IMR-90 (cell line): ENCODE results near the gene EEF1AKMT1. TPM values are rescaled to one million over a fixed set of nuclear protein-coding genes. Genes with fewer than 3 reads are reported as not detected.

Source experiments
- ATAC-seq: fragments of 200-7000 bp; cut with Tn5 transposase; 2 replicates; pipeline ENCODE4 v1.9.1; 2020; ENCODE audit warnings: low read depth, mild to moderate bottlenecking, moderate library complexity
- BruUV-seq: library from RNA; stranded (reverse); fragments of 400-500 nt; replicated peaks from 2 replicates; lab custom pipeline; 2021; lab: Mats Ljungman, UMichigan
- CTCF ChIA-PET: fragments of 300-600 bp; formaldehyde crosslinking; extraction: SDS; loops from one replicate; lab custom pipeline; 2021; ENCODE audit warnings: antibody characterized with exemption; lab: Yijun Ruan, JAX
- POLR2A ChIA-PET: fragments of 300-600 bp; sonication (Branson Sonifier 250); formaldehyde crosslinking; loops from one replicate; lab custom pipeline; 2022; ENCODE audit warnings: antibody characterized with exemption; ENCODE audit not compliant: unreplicated experiment; lab: Charles Lee
- DNase-seq: peaks from one replicate; pipeline ENCODE4 v3.0.0; 2013
- H2AFZ ChIP-seq: replicated peaks from 2 replicates; pipeline ENCODE3; 2013; ENCODE audit warnings: low read length, mild to moderate bottlenecking; ENCODE audit not compliant: poor library complexity
- H2AK5ac ChIP-seq: 2 replicates; pipeline ENCODE4 v1.6.1; 2013; ENCODE audit warnings: low read depth, low read length, inconsistent platforms
- H2AK9ac ChIP-seq: replicated peaks from 2 replicates; pipeline ENCODE3; 2013; ENCODE audit warnings: mild to moderate bottlenecking, low read depth, low read length, moderate library complexity; ENCODE audit not compliant: poor library complexity
- H2BK120ac ChIP-seq: 2 replicates; pipeline ENCODE4 v1.6.1; 2013; ENCODE audit warnings: low read depth, low read length, inconsistent platforms
- H2BK15ac ChIP-seq: 3 replicates; pipeline ENCODE4 v1.6.1; 2013; ENCODE audit warnings: low read depth, low read length, inconsistent platforms
- H2BK20ac ChIP-seq: 2 replicates; pipeline ENCODE4 v1.6.1; 2013; ENCODE audit warnings: low read depth, mild to moderate bottlenecking, inconsistent platforms, low read length, moderate library complexity
- H2BK5ac ChIP-seq: 2 replicates; pipeline ENCODE4 v1.6.1; 2013; ENCODE audit warnings: mild to moderate bottlenecking, low read depth, low read length, inconsistent platforms; ENCODE audit not compliant: poor library complexity, severe bottlenecking
- H3K14ac ChIP-seq: replicated peaks from 2 replicates; pipeline ENCODE4 v1.6.1; 2013; ENCODE audit warnings: low read depth, low read length, inconsistent platforms
- H3K18ac ChIP-seq: 2 replicates; pipeline ENCODE4 v1.6.1; 2013; ENCODE audit warnings: low read depth, low read length, control low read depth
- H3K23ac ChIP-seq: 2 replicates; pipeline ENCODE4 v1.6.1; 2013; ENCODE audit warnings: low read depth, low read length, inconsistent platforms
- H3K27ac ChIP-seq: 2 replicates; pipeline ENCODE4 v1.5.1; 2013; ENCODE audit warnings: mild to moderate bottlenecking, control low read depth, low read length; ENCODE audit not compliant: insufficient read depth
- H3K27me3 ChIP-seq: 2 replicates; pipeline ENCODE4 v1.6.1; 2013; ENCODE audit warnings: low read length; ENCODE audit not compliant: control insufficient read depth, insufficient read depth
- H3K36me3 ChIP-seq: 2 replicates; pipeline ENCODE4 v1.6.1; 2013; ENCODE audit warnings: low read length, mixed read lengths; ENCODE audit not compliant: control insufficient read depth, insufficient read depth
- H3K4ac ChIP-seq: 2 replicates; pipeline ENCODE4 v1.6.1; 2013; ENCODE audit warnings: low read depth, low read length, inconsistent platforms
- H3K4me1 ChIP-seq: 2 replicates; pipeline ENCODE4 v1.6.1; 2013; ENCODE audit warnings: low read length, mixed read lengths; ENCODE audit not compliant: control insufficient read depth, insufficient read depth
- H3K4me2 ChIP-seq: 2 replicates; pipeline ENCODE4 v1.6.1; 2013; ENCODE audit warnings: low read depth, mild to moderate bottlenecking, control low read depth, low read length, moderate library complexity
- H3K4me3 ChIP-seq: 2 replicates; pipeline ENCODE4 v1.5.1; 2013; ENCODE audit warnings: low read depth, mild to moderate bottlenecking, control low read depth, low read length, moderate library complexity; ENCODE audit not compliant: insufficient read depth
- H3K56ac ChIP-seq: 2 replicates; pipeline ENCODE4 v1.6.1; 2013; ENCODE audit warnings: low read length, inconsistent platforms; ENCODE audit not compliant: insufficient read depth; ENCODE audit errors: extremely low read depth
- H3K79me1 ChIP-seq, 2 experiments: 2 replicates each; pipeline ENCODE4 v1.6.1; 2013; ENCODE audit warnings: low read length in 2 of 2, inconsistent platforms in 1 of 2, low read depth in 1 of 2
- H3K9ac ChIP-seq: 2 replicates; pipeline ENCODE4 v1.6.1; 2013; ENCODE audit warnings: low read depth, low read length, control low read depth
- H3K9me1 ChIP-seq: 2 replicates; pipeline ENCODE4 v1.6.1; 2013; ENCODE audit warnings: low read length, inconsistent platforms; ENCODE audit not compliant: insufficient read depth
- H3K9me3 ChIP-seq: 2 replicates; pipeline ENCODE4 v1.6.1; 2013; ENCODE audit warnings: low read length; ENCODE audit not compliant: control insufficient read depth, insufficient read depth
- H4K20me1 ChIP-seq: 2 replicates; pipeline ENCODE4 v1.6.1; 2013; ENCODE audit warnings: low read length, inconsistent platforms; ENCODE audit not compliant: insufficient read depth
- H4K5ac ChIP-seq: 2 replicates; pipeline ENCODE4 v1.6.1; 2013; ENCODE audit warnings: mild to moderate bottlenecking, low read depth, low read length, control low read depth
- H4K8ac ChIP-seq, 2 experiments: 2 replicates each; pipeline ENCODE4 v1.6.1; 2013; ENCODE audit warnings: low read depth in 2 of 2, low read length in 2 of 2, control low read depth in 1 of 2, inconsistent platforms in 1 of 2
- H4K91ac ChIP-seq: 2 replicates; pipeline ENCODE4 v1.6.1; 2013; ENCODE audit warnings: low read depth, low read length, inconsistent platforms; ENCODE audit not compliant: insufficient read depth
- FOS ChIP-seq: fragments of 150-350 bp; IDR thresholded peaks from 2 replicates; pipeline ENCODE4 v1.6.1; 2016; ENCODE audit warnings: low read depth, low read length
- MXI1 ChIP-seq: IDR thresholded peaks from 2 replicates; pipeline ENCODE4 v1.6.1; 2012; ENCODE audit warnings: low read depth, mild to moderate bottlenecking, low read length, moderate library complexity, borderline replicate concordance
- POLR2A ChIP-seq: IDR thresholded peaks from 2 replicates; pipeline ENCODE4 v1.6.1; 2012; ENCODE audit warnings: mild to moderate bottlenecking, low read depth, low read length
- RFX5 ChIP-seq: IDR thresholded peaks from 2 replicates; pipeline ENCODE4 v1.8.0; 2012; ENCODE audit warnings: low read depth, mild to moderate bottlenecking, low read length, moderate library complexity
- SMC3 ChIP-seq: fragments of 150-350 bp; IDR thresholded peaks from 2 replicates; pipeline ENCODE4 v1.6.1; 2016; ENCODE audit warnings: low read depth, mild to moderate bottlenecking, antibody characterized with exemption, low read length, moderate library complexity
- WGBS, 2 experiments: methylation state at CpG; one replicate each; pipeline versions ENCODE4 v1.1.5 to v1.1.7; 2013; ENCODE audit warnings: missing lambda C conversion rate in 2 of 2; ENCODE audit not compliant: insufficient read length in 1 of 2; ENCODE audit errors: extremely low coverage in 2 of 2; 5-methylcytosine and 5-hydroxymethylcytosine counted together
- dilution Hi-C: fragments of 300-500 bp; cut with HindIII; formaldehyde crosslinking; loops from one replicate; pipeline ENCODE4 v1.14.3; 2018; ENCODE audit warnings: low sequenced_read_pairs; ENCODE audit not compliant: unreplicated experiment
- in situ Hi-C: fragments of 300-500 bp; cut with MboI; formaldehyde crosslinking; loops from 3 replicates; pipeline ENCODE4 v1.14.3; 2019; ENCODE audit warnings: low sequenced_read_pairs, inconsistent platforms, mixed read lengths
- intact Hi-C: fragments of 100-400 bp; cut with micrococcal nuclease; formaldehyde crosslinking; loops from 2 replicates; pipeline ENCODE4 v1.10.0; 2022
- polyA plus RNA-seq, 3 experiments: library from polyadenylated mRNA; depleted of rRNA; stranded (reverse); fragments of >200 nt; gene quantifications; 2 replicates each; pipeline ENCODE4 v1.2.3, GENCODE V29; 2012; ENCODE audit warnings: low replicate concordance in 1 of 3
- total RNA-seq: library from RNA; depleted of rRNA; stranded (reverse); fragments of >200 nt; gene quantifications from 2 replicates; pipeline ENCODE4 v1.2.3, GENCODE V29; 2012

The EEF1AKMT1 gene
- total and polyA plus RNA-seq, 2 of the 4 experiments (the other 2 are of a cell fraction) = 10.0 to 10.6 TPM

DNA sequence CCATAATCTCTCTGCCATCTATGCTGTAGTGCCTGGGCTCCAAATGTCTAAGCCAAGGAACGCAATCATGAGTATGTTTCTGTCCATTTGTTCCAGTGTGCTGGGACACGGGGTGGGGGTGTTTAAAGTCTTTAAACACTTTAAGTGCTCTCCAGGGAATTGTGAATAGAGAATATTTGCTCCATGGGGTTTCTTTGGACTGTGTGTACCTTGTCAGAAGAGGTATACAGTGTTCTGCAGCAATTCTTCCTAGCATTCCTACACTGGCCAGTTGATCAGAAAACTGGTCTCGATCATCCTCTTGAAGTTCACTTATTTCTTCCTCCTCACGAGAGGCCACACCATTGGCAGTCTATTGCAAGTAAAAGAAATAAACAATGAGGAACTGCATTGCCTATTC lies 35.1 kb upstream of the EEF1AKMT1 start:
- Histone ChIP-seq H2BK15ac (no peak overlapping the region), H3K79me1 (peaks cover 0 to 20% of the 10 kb centered on the region in 2 experiments; a peak in 2 of 4 replicates), H3K36me3 (peaks cover 3% of the 10 kb centered on the region), H3K18ac (no peak overlapping the region), H2BK20ac (no peak overlapping the region), H2AK9ac (no peak overlapping the region), H3K4me2 (no peak overlapping the region), H3K23ac (no peak overlapping the region), H3K9me3 (no peaks in the 10 kb centered on the region), H4K20me1 (0 out of 2 replicates have a peak, but pooled peaks cover 4% of the 10 kb centered on the region), H4K91ac (no peak overlapping the region), H3K9ac (no peak overlapping the region), H2BK120ac (no peak overlapping the region), H2AFZ (no peak overlapping the region), H3K4me3 (no peak overlapping the region), H2AK5ac (no peak overlapping the region), H3K56ac (no peak overlapping the region), H2BK5ac (no peak overlapping the region), H3K27me3 (no peaks in the 10 kb centered on the region), H4K8ac (no peak overlapping the region), H3K27ac (no peak overlapping the region), H4K5ac (no peak overlapping the region), H3K4ac (no peak overlapping the region), H3K9me1 (no peaks in the 10 kb centered on the region), H3K4me1 (peaks cover 2% of the 10 kb centered on the region; the same call in 1 of the 2 replicates), H3K14ac (no peak overlapping the region)
- ATAC-seq = no peak
- CTCF ChIA-PET = no interaction called here
- POLR2A ChIA-PET = no interaction called here
- DNase-seq = no peak
- WGBS, 2 experiments = 100% methylated on average over 2 of the region's 4 CpGs; no CpG with 5 or more reads in 1 of the 2 experiments
- intact Hi-C loops = no loop called here
- BruUV-seq = no TSS peak
- TF ChIP-seq SMC3 (no peak), MXI1 (no peak), FOS (no peak), POLR2A (no peak), RFX5 (no peak)
- dilution Hi-C loops = no loop called here
- in situ Hi-C loops = no loop called here
